Measurements from ENCODE around the gene ARL15. TPM values are rescaled to one million over a fixed set of nuclear protein-coding genes. Genes with fewer than 3 reads are reported as not detected.

ARL15 gene
- total and polyA plus RNA-seq, 7 experiments from 2014 or later, result 9.6 to 17.1 (median 13.6) TPM

DNA sequence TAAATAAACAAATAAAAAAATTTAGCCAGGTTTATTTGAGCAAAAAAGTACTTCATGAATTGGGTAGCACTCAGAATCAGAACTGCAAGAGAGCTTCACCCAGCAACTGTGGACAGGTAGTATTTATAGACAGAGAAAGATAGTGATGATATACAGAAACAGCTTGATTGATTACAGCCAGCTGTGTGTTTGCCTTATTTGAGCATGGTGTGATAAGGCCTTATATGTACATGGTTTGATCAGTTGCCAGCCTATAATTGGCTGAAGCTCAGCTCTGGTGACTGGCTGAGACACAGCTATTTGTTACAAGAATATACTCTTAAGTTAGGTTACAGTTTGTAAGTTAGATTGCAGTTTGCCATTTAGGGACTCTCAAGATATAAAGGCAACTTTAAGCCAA, 34.3 kb upstream of the ARL15 start:
- ATAC-seq (no peak), DNase-seq (no peak)
- H3K4me3 ChIP-seq (ENCODE audit: low read length), result no peak overlapping the region
- intact Hi-C loops (cut with micrococcal nuclease), result no loop called here
- no peak overlapping the region for H3K27ac Mint-ChIP-seq
- peaks cover 0 to 8% (median 4%) of the 10 kb centered on the region in 5 donors for H3K27me3 Mint-ChIP-seq
- no peaks in the 10 kb centered on the region for H3K27me3 ChIP-seq (ENCODE audit: control insufficient read depth in 2 of 2, insufficient read depth in 2 of 2, low read length in 2 of 2)
- no peaks in the 10 kb centered on the region for H3K4me1 Mint-ChIP-seq
- H3K4me3 Mint-ChIP-seq, result no peak overlapping the region
- peaks cover 0 to 13% (median 7%) of the 10 kb centered on the region in 5 donors for H3K36me3 Mint-ChIP-seq
- H3K27ac ChIP-seq (ENCODE audit: low read depth, low read length), result no peak overlapping the region
- ChIA-PET POLR2A (interaction anchor here (0.6 kb wide), 1 partner anchor 507 kb away, joined by 3 read pairs; no protein-coding TSS in a partner anchor), CTCF (interaction anchor here (1.2 kb wide), 1 partner anchor 22 kb away, joined by 3 read pairs; no protein-coding TSS in a partner anchor)
- peaks cover 0 to 17% (median 10%) of the 10 kb centered on the region in 11 donors for H3K9me3 Mint-ChIP-seq
- H3K36me3 ChIP-seq (ENCODE audit: control insufficient read depth in 2 of 3, insufficient read depth in 3 of 3, low read length in 3 of 3), result no peaks in the 10 kb centered on the region
- H3K4me1 ChIP-seq (ENCODE audit: control insufficient read depth in 2 of 2, insufficient read depth in 2 of 2, low read length in 2 of 2), result no peaks in the 10 kb centered on the region
- no peaks in the 10 kb centered on the region for H3K9me3 ChIP-seq (ENCODE audit: control insufficient read depth in 2 of 3, low read length in 3 of 3)

GRCh38 chr5:54341971-54342370, 31.6 kb upstream of the ARL15 start:
- intact Hi-C loops (cut with micrococcal nuclease), result no loop called here
- ChIA-PET POLR2A (no interaction called here), CTCF (no interaction called here)
- H3K4me3 Mint-ChIP-seq, result no peak overlapping the region
- DNase-seq (no peak), ATAC-seq (no peak)
- peaks cover 0 to 7% (median 1%) of the 10 kb centered on the region in 5 donors for H3K36me3 Mint-ChIP-seq
- peaks cover 4 to 29% (median 17%) of the 10 kb centered on the region in 11 donors for H3K9me3 Mint-ChIP-seq
- no peak overlapping the region for H3K27ac ChIP-seq (ENCODE audit: low read depth, low read length)
- peaks cover 0 to 4% (median 0%) of the 10 kb centered on the region in 3 experiments for H3K9me3 ChIP-seq (ENCODE audit: control insufficient read depth in 2 of 3, low read length in 3 of 3)
- H3K27ac Mint-ChIP-seq, result no peak overlapping the region
- H3K4me3 ChIP-seq (ENCODE audit: low read length), result no peak overlapping the region
- H3K27me3 Mint-ChIP-seq, result peaks cover 2 to 10% (median 3%) of the 10 kb centered on the region in 5 donors
- no peaks in the 10 kb centered on the region for H3K4me1 ChIP-seq (ENCODE audit: control insufficient read depth in 2 of 2, insufficient read depth in 2 of 2, low read length in 2 of 2)
- no peaks in the 10 kb centered on the region for H3K36me3 ChIP-seq (ENCODE audit: control insufficient read depth in 2 of 3, insufficient read depth in 3 of 3, low read length in 3 of 3)
- peaks cover 0 to 3% (median 0%) of the 10 kb centered on the region in 7 donors for H3K4me1 Mint-ChIP-seq
- no peaks in the 10 kb centered on the region for H3K27me3 ChIP-seq (ENCODE audit: control insufficient read depth in 2 of 2, insufficient read depth in 2 of 2, low read length in 2 of 2)

DNA sequence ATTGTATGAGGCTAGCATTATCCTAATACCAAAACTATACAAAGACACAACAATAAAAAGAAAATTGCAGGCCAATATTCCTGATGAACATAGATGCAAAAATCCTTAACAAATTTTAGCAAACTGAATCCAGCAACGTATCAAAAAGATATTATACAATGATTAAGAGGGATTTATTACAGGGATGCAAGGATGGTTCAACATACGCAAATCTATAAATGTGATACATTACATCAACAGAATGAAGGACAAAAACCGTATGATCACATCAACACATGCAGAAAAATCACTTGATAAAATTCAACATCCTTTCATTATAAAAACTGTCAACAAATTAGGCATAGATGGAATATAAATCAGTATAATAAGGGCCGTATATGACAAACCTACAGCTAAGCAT, 27.1 kb upstream of the ARL15 start:
- no peak overlapping the region for H3K4me3 Mint-ChIP-seq
- Histone ChIP-seq H3K27me3 (ENCODE audit: control insufficient read depth in 2 of 2, insufficient read depth in 2 of 2, low read length in 2 of 2) (no peaks in the 10 kb centered on the region), H3K27ac (ENCODE audit: low read depth, low read length) (no peak overlapping the region), H3K4me3 (ENCODE audit: low read length) (no peak overlapping the region), H3K9me3 (ENCODE audit: control insufficient read depth in 2 of 3, low read length in 3 of 3) (peaks cover 0 to 15% (median 0%) of the 10 kb centered on the region in 3 experiments), H3K4me1 (ENCODE audit: control insufficient read depth in 2 of 2, insufficient read depth in 2 of 2, low read length in 2 of 2) (no peaks in the 10 kb centered on the region), H3K36me3 (ENCODE audit: control insufficient read depth in 2 of 3, insufficient read depth in 3 of 3, low read length in 3 of 3) (no peaks in the 10 kb centered on the region)
- no peak overlapping the region for H3K27ac Mint-ChIP-seq
- peaks cover 0 to 3% (median 0%) of the 10 kb centered on the region in 7 donors for H3K4me1 Mint-ChIP-seq
- CTCF ChIA-PET, result no interaction called here
- intact Hi-C loops (cut with micrococcal nuclease), result no loop called here
- no peak for DNase-seq
- H3K27me3 Mint-ChIP-seq, result peaks cover 6 to 12% (median 10%) of the 10 kb centered on the region in 5 donors
- ATAC-seq, result no peak
- peaks cover 0 to 13% (median 4%) of the 10 kb centered on the region in 5 donors for H3K36me3 Mint-ChIP-seq
- H3K9me3 Mint-ChIP-seq, result peaks cover 10 to 50% (median 32%) of the 10 kb centered on the region in 11 donors
- POLR2A ChIA-PET, result no interaction called here

- POLR2A ChIA-PET, result no interaction called here
- no peak overlapping the region for H3K4me3 ChIP-seq (ENCODE audit: low read length)
Observed at GRCh38 chr5:54332720-54333119, 22.3 kb upstream of the ARL15 start.

DNA sequence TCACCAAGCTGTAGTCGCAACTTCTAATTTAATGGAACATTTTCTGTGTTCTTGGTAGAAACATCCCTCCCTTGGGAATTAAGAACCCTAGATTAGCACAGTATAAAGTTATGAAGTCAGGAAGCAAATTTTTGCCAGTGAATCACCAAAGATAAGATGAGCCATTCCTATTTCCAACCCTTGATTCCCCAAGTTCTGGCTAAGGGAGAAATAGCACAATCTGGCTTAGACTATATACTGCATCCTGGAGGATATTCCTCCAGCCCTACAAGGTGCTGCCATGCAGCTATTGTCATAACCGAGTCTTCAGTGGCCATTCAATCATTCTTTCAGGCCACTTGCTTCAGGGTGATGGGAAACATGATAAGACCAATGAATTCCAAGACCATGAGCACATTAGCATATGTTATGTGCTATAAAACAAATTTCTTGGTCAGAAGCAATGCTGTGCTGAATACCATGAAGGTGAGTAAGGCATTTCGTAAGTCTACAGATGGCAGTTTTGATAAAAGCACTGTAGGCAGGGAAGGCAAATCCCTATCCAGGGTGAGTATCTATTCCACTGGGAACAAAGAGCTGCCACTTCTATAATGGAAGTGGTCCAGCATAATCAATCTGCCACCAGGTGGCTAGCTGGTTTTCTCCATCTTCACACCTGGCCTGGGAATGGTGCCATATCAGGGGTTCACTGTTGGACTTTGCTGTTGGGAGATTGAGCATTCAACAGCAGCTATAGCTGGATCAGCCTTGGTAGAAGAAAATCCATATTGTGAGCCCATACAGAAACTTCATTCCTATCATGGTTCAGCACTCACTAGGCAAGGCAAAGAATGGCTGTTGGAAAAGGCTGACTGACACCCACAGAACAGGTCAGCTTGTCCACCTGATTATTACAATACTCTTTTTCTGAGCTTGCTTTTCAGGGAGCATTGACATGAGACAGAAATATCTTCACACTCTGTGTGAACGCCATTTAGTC, 19.6 kb upstream of the ARL15 start:
- H3K27me3 Mint-ChIP-seq, result peaks cover 5 to 36% (median 28%) of the 10 kb centered on the region in 5 donors

More at GRCh38 chr5:54332720-54333119, 22.3 kb upstream of the ARL15 start:
- intact Hi-C loops (cut with micrococcal nuclease), result no loop called here
- Mint-ChIP-seq H3K27me3 (peaks cover 8 to 30% (median 22%) of the 10 kb centered on the region in 5 donors), H3K4me1 (no peaks in the 10 kb centered on the region), H3K27ac (no peak overlapping the region), H3K9me3 (peaks cover 4 to 40% (median 30%) of the 10 kb centered on the region in 11 donors), H3K4me3 (no peak overlapping the region), H3K36me3 (peaks cover 0 to 15% (median 4%) of the 10 kb centered on the region in 5 donors)
- no peak overlapping the region for H3K27ac ChIP-seq (ENCODE audit: low read depth, low read length)
- no peaks in the 10 kb centered on the region for H3K36me3 ChIP-seq (ENCODE audit: control insufficient read depth in 2 of 3, insufficient read depth in 3 of 3, low read length in 3 of 3)
- no peak for ATAC-seq
- CTCF ChIA-PET, result interaction anchor here (0.6 to 0.7 kb wide), 2 partner anchors 20 to 25 kb away, joined by 5 read pairs; no protein-coding TSS in a partner anchor
- no peaks in the 10 kb centered on the region for H3K4me1 ChIP-seq (ENCODE audit: control insufficient read depth in 2 of 2, insufficient read depth in 2 of 2, low read length in 2 of 2)
- H3K9me3 ChIP-seq (ENCODE audit: control insufficient read depth in 2 of 3, low read length in 3 of 3), result peaks cover 0 to 13% (median 0%) of the 10 kb centered on the region in 3 experiments
- H3K27me3 ChIP-seq (ENCODE audit: control insufficient read depth in 2 of 2, insufficient read depth in 2 of 2, low read length in 2 of 2), result peaks cover 0 to 3% of the 10 kb centered on the region in 2 donors
- no peak for DNase-seq

GRCh38 chr5:54326662-54327270, 16.4 kb upstream of the ARL15 start:
- H3K4me1 Mint-ChIP-seq, result peaks cover 0 to 10% (median 0%) of the 10 kb centered on the region in 7 donors
- Histone ChIP-seq H3K9me3 (ENCODE audit: control insufficient read depth in 2 of 3, low read length in 3 of 3) (no peaks in the 10 kb centered on the region), H3K4me1 (ENCODE audit: control insufficient read depth in 2 of 2, insufficient read depth in 2 of 2, low read length in 2 of 2) (no peaks in the 10 kb centered on the region), H3K4me3 (ENCODE audit: low read length) (no peak overlapping the region), H3K27me3 (ENCODE audit: control insufficient read depth in 2 of 2, insufficient read depth in 2 of 2, low read length in 2 of 2) (no peaks in the 10 kb centered on the region), H3K36me3 (ENCODE audit: control insufficient read depth in 2 of 3, insufficient read depth in 3 of 3, low read length in 3 of 3) (no peaks in the 10 kb centered on the region), H3K27ac (ENCODE audit: low read depth, low read length) (no peak overlapping the region)
- peaks cover 0 to 3% (median 0%) of the 10 kb centered on the region in 11 donors for H3K9me3 Mint-ChIP-seq
- POLR2A ChIA-PET, result no interaction called here
- intact Hi-C loops (cut with micrococcal nuclease), result no loop called here
- H3K27me3 Mint-ChIP-seq, result peaks cover 10 to 31% (median 26%) of the 10 kb centered on the region in 5 donors
- H3K27ac Mint-ChIP-seq, result no peak overlapping the region
- H3K4me3 Mint-ChIP-seq, result no peak overlapping the region
- peaks cover 0 to 3% (median 0%) of the 10 kb centered on the region in 5 donors for H3K36me3 Mint-ChIP-seq
- no peak for DNase-seq
- ATAC-seq, result no peak
- CTCF ChIA-PET, result no interaction called here

More for the DNA sequence above, 19.6 kb upstream of the ARL15 start:
- ATAC-seq (no peak), DNase-seq (no peak)
- Histone ChIP-seq H3K27ac (ENCODE audit: low read depth, low read length) (no peak overlapping the region), H3K36me3 (ENCODE audit: control insufficient read depth in 2 of 3, insufficient read depth in 3 of 3, low read length in 3 of 3) (no peaks in the 10 kb centered on the region), H3K9me3 (ENCODE audit: control insufficient read depth in 2 of 3, low read length in 3 of 3) (peaks cover 0 to 8% (median 0%) of the 10 kb centered on the region in 3 experiments), H3K4me3 (ENCODE audit: low read length) (no peak overlapping the region), H3K4me1 (ENCODE audit: control insufficient read depth in 2 of 2, insufficient read depth in 2 of 2, low read length in 2 of 2) (no peaks in the 10 kb centered on the region), H3K27me3 (ENCODE audit: control insufficient read depth in 2 of 2, insufficient read depth in 2 of 2, low read length in 2 of 2) (peaks cover 0 to 3% of the 10 kb centered on the region in 2 donors)
- peaks cover 0 to 15% (median 9%) of the 10 kb centered on the region in 11 donors for H3K9me3 Mint-ChIP-seq
- peaks cover 0 to 9% (median 0%) of the 10 kb centered on the region in 5 donors for H3K36me3 Mint-ChIP-seq
- ChIA-PET CTCF (no interaction called here), POLR2A (interaction anchor here (1.2 kb wide), 1 partner anchor 15 kb away, joined by 3 read pairs; no protein-coding TSS in a partner anchor)
- intact Hi-C loops (cut with micrococcal nuclease), result no loop called here
- no peak overlapping the region for H3K27ac Mint-ChIP-seq
- peaks cover 0 to 10% (median 0%) of the 10 kb centered on the region in 7 donors for H3K4me1 Mint-ChIP-seq
- H3K4me3 Mint-ChIP-seq, result no peak overlapping the region

Measured in naive thymus-derived CD4-positive, alpha-beta T cell (primary cell).